SK-N-SH (cell line): ENCODE results near the gene FRK. TPM values are rescaled to one million over a fixed set of nuclear protein-coding genes. Genes with fewer than 3 reads are reported as not detected.

ENCODE experiments used
- CTCF ChIA-PET: fragments of 300-600, 350-600 bp; formaldehyde crosslinking; extraction: SDS; loops from one replicate; lab custom pipeline; 2021; lab: Yijun Ruan, JAX
- POLR2A ChIA-PET: fragments of 350-600 bp; sonication (Branson Sonifier 250); formaldehyde crosslinking; extraction: SDS; loops from one replicate; lab custom pipeline; 2020; ENCODE audit warnings: antibody characterized with exemption, inconsistent platforms; lab: Yijun Ruan, JAX
- DNase-seq: peaks from one replicate; pipeline ENCODE4 v3.0.0; 2012
- H2AFZ ChIP-seq: fragments of 200-600 bp; sonication (generic); 2 replicates; pipeline ENCODE4 v1.8.1; 2016; ENCODE audit warnings: antibody characterized with exemption, mild to moderate bottlenecking, low read depth
- H3F3A ChIP-seq: fragments of 200-600 bp; sonication (generic); replicated peaks from 2 replicates; pipeline ENCODE3; 2016; ENCODE audit warnings: antibody characterized with exemption, mild to moderate bottlenecking; ENCODE audit not compliant: insufficient read depth
- H3K27ac ChIP-seq, 2 experiments: fragments of 200-500 bp in 1 of 2; fragments of 200-600 bp in 1 of 2; sonication (Bioruptor generic) in 1 of 2; sonication (generic), shearing (Covaris generic) in 1 of 2; 2 replicates each; pipeline versions ENCODE4 v1.5.1 to v1.6.1; 2014 to 2016; ENCODE audit warnings: low read depth in 2 of 2, inconsistent platforms in 1 of 2, low read length in 1 of 2, mild to moderate bottlenecking in 1 of 2, mixed read lengths in 1 of 2
- H3K27me3 ChIP-seq: fragments of 200-600 bp; sonication (generic), shearing (Covaris generic); 2 replicates; pipeline ENCODE4 v1.6.1; 2016; ENCODE audit warnings: mixed run types; ENCODE audit not compliant: insufficient read depth
- H3K36me3 ChIP-seq, 2 experiments: fragments of 200-500 bp in 1 of 2; fragments of 200-600 bp in 1 of 2; sonication (Bioruptor generic) in 1 of 2; sonication (generic) in 1 of 2; replicated peaks in 1 of 2; 2 replicates each; pipeline versions ENCODE3 to v1.5.1; 2014 to 2016; ENCODE audit warnings: low read length in 1 of 2, mild to moderate bottlenecking in 1 of 2; ENCODE audit not compliant: insufficient read depth in 2 of 2, control insufficient read depth in 1 of 2
- H3K4me1 ChIP-seq, 2 experiments: fragments of 200-500 bp in 1 of 2; fragments of 200-600 bp in 1 of 2; sonication (Bioruptor generic) in 1 of 2; sonication (generic), shearing (Covaris generic) in 1 of 2; 2 replicates each; pipeline versions ENCODE4 v1.5.1 to v1.6.1; 2014 to 2016; ENCODE audit warnings: low read depth in 1 of 2, low read length in 1 of 2, mixed run types in 1 of 2; ENCODE audit not compliant: insufficient read depth in 2 of 2, control insufficient read depth in 1 of 2
- H3K4me2 ChIP-seq: fragments of 200-600 bp; sonication (generic), shearing (Covaris generic); 2 replicates; pipeline ENCODE4 v1.6.1; 2017; ENCODE audit warnings: mixed run types
- H3K4me3 ChIP-seq, 2 experiments: fragments of 200-500 bp in 1 of 2; fragments of 200-600 bp in 1 of 2; sonication (Bioruptor generic) in 1 of 2; sonication (generic), shearing (Covaris generic) in 1 of 2; 2 replicates each; pipeline versions ENCODE4 v1.5.1 to v1.8.1; 2014 to 2016; ENCODE audit warnings: low read depth in 2 of 2, inconsistent platforms in 1 of 2, low read length in 1 of 2, mild to moderate bottlenecking in 1 of 2, mixed read lengths in 1 of 2, moderate library complexity in 1 of 2
- H3K79me2 ChIP-seq: fragments of 200-600 bp; sonication (generic); 2 replicates; pipeline ENCODE4 v1.8.1; 2017; ENCODE audit warnings: mild to moderate bottlenecking; ENCODE audit not compliant: insufficient read depth
- H3K9ac ChIP-seq: fragments of 200-600 bp; sonication (generic); 2 replicates; pipeline ENCODE4 v1.6.1; 2017; ENCODE audit warnings: mixed run types
- H3K9me2 ChIP-seq: fragments of 200-600 bp; sonication (generic); 2 replicates; pipeline ENCODE4 v1.6.1; 2017; ENCODE audit warnings: mixed run types
- H3K9me3 ChIP-seq: fragments of 200-600 bp; sonication (generic); 2 replicates; pipeline ENCODE4 v1.6.1; 2017; ENCODE audit warnings: mixed run types, mild to moderate bottlenecking, moderate library complexity
- H4K20me1 ChIP-seq: fragments of 200-600 bp; sonication (generic); 2 replicates; pipeline ENCODE4 v1.6.1; 2017; ENCODE audit warnings: mild to moderate bottlenecking, mixed run types; ENCODE audit not compliant: insufficient read depth
- CHD2 ChIP-seq: fragments of 150-350 bp; IDR thresholded peaks from 2 replicates; pipeline ENCODE4 v1.6.1; 2018; ENCODE audit warnings: low read length; ENCODE audit not compliant: partially characterized antibody
- ELF1 ChIP-seq: IDR thresholded peaks from 2 replicates; pipeline ENCODE4 v1.4.0; 2012
- EP300 ChIP-seq, 2 experiments: IDR thresholded peaks; 2 replicates each; pipeline versions ENCODE4 v1.4.0 to v1.6.1; 2012; ENCODE audit warnings: borderline replicate concordance in 1 of 2, low read depth in 1 of 2, low read length in 1 of 2
- FOSL2 ChIP-seq: IDR thresholded peaks from 2 replicates; pipeline ENCODE4 v1.4.0; 2012; ENCODE audit warnings: low read depth, mild to moderate bottlenecking, moderate library complexity, borderline replicate concordance
- FOXJ3 ChIP-seq: sonication (generic); formaldehyde crosslinking; IDR thresholded peaks from 2 replicates; pipeline ENCODE4 v1.5.1; 2020; ENCODE audit warnings: mild to moderate bottlenecking, missing genetic modification reagents
- FOXM1 ChIP-seq: IDR thresholded peaks from 2 replicates; pipeline ENCODE4 v1.4.0; 2012; ENCODE audit warnings: low read depth, mild to moderate bottlenecking
- JUND ChIP-seq: IDR thresholded peaks from 2 replicates; pipeline ENCODE4 v1.4.0; 2012
- NRF1 ChIP-seq: IDR thresholded peaks from 2 replicates; pipeline ENCODE4 v1.6.1; 2012; ENCODE audit warnings: low read depth, mild to moderate bottlenecking, low read length
- POLR2AphosphoS5 ChIP-seq: IDR thresholded peaks from 2 replicates; pipeline ENCODE4 v1.6.1; 2012; ENCODE audit warnings: low read depth, low read length
- TAF1 ChIP-seq: IDR thresholded peaks from 2 replicates; pipeline ENCODE4 v1.6.1; 2012; ENCODE audit warnings: low read depth, mild to moderate bottlenecking, low read length, moderate library complexity, borderline replicate concordance
- TCF12 ChIP-seq: IDR thresholded peaks from 2 replicates; pipeline ENCODE4 v1.4.0; 2012
- TEAD4 ChIP-seq: IDR thresholded peaks from 2 replicates; pipeline ENCODE4 v1.4.0; 2012; ENCODE audit warnings: mild to moderate bottlenecking, borderline replicate concordance; ENCODE audit not compliant: insufficient read depth
- YY1 ChIP-seq: IDR thresholded peaks from 2 replicates; pipeline ENCODE4 v1.4.0; 2012; ENCODE audit warnings: low read depth, mild to moderate bottlenecking
- WGBS: methylation state at CpG from one replicate; pipeline ENCODE4 v1.1.6; 2017; ENCODE audit warnings: low lambda C conversion rate; 5-methylcytosine and 5-hydroxymethylcytosine counted together
- polyA plus RNA-seq, 3 experiments: library from polyadenylated mRNA; depleted of rRNA; stranded (reverse); fragments of >200 nt; gene quantifications; 2 replicates each; pipeline ENCODE4 v1.2.3, GENCODE V29; 2012
- TF ChIP-seq, protein P1 (sequence below): IDR thresholded peaks from 2 replicates; pipeline ENCODE4 v1.4.0; 2012; ENCODE audit warnings: low read depth, borderline replicate concordance
- TF ChIP-seq, protein P2 (sequence below): fragments of 200-600 bp; sonication (generic); IDR thresholded peaks from 2 replicates; pipeline ENCODE4 v1.6.1; 2017; ENCODE audit warnings: antibody characterized with exemption, mild to moderate bottlenecking, moderate library complexity
- TF ChIP-seq, protein P3 (sequence below): IDR thresholded peaks from 2 replicates; pipeline ENCODE4; 2012
- TF ChIP-seq, protein P4 (sequence below): IDR thresholded peaks from 2 replicates; pipeline ENCODE4 v1.4.0; 2012; ENCODE audit warnings: low read depth

Gene FRK
- polyA plus RNA-seq, 1 of the 3 experiments (the other 2 are of a cell fraction) = under 0.01 TPM

DNA sequence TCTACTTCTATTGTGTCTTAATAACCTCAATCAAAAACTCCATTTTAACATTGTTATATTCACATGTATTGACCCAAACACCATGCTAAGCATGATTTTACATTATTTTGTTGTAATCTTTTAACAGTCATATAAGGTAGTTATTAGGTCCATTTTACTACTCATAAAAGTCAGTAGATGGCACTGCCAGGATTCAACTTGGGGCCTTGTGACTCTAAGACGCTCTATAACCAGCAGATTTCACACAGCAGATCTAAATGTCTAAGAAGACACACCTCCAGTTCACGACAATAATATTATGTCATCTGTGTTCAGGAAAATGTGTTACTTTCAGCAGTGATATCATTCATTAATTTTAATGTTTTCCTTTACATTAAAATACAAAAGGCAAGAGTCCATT is 88.0 kb downstream of the FRK start:
- H3K36me3 ChIP-seq = no peaks in the 10 kb centered on the region
- no peaks in the 10 kb centered on the region for H3K9me3 ChIP-seq
- 39% methylated on average over 2 of the region's 2 CpGs for WGBS
- no peak overlapping the region for H3K4me3 ChIP-seq
- no peaks in the 10 kb centered on the region for H3K79me2 ChIP-seq
- POLR2A ChIA-PET = no interaction called here
- H4K20me1 ChIP-seq = no peaks in the 10 kb centered on the region
- H3K9ac ChIP-seq = no peak overlapping the region
- H3K27ac ChIP-seq = no peak overlapping the region
- TF ChIP-seq, protein P1, sequence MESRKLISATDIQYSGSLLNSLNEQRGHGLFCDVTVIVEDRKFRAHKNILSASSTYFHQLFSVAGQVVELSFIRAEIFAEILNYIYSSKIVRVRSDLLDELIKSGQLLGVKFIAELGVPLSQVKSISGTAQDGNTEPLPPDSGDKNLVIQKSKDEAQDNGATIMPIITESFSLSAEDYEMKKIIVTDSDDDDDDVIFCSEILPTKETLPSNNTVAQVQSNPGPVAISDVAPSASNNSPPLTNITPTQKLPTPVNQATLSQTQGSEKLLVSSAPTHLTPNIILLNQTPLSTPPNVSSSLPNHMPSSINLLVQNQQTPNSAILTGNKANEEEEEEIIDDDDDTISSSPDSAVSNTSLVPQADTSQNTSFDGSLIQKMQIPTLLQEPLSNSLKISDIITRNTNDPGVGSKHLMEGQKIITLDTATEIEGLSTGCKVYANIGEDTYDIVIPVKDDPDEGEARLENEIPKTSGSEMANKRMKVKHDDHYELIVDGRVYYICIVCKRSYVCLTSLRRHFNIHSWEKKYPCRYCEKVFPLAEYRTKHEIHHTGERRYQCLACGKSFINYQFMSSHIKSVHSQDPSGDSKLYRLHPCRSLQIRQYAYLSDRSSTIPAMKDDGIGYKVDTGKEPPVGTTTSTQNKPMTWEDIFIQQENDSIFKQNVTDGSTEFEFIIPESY = no peak
- TF ChIP-seq JUND (no peak), EP300 (IDR thresholded peaks at IDR 0.05; ENCODE audit: borderline replicate concordance in 1 of 2, low read depth in 1 of 2, low read length in 1 of 2) (no peak), FOXJ3 (CRISPR knock-in tag) (no peak), POLR2AphosphoS5 (no peak), NRF1 (no peak), CHD2 (no peak), YY1 (no peak), TEAD4 (no peak), ELF1 (no peak), FOXM1 (no peak), TAF1 (no peak), FOSL2 (no peak), TCF12 (no peak)
- TF ChIP-seq, protein P2, sequence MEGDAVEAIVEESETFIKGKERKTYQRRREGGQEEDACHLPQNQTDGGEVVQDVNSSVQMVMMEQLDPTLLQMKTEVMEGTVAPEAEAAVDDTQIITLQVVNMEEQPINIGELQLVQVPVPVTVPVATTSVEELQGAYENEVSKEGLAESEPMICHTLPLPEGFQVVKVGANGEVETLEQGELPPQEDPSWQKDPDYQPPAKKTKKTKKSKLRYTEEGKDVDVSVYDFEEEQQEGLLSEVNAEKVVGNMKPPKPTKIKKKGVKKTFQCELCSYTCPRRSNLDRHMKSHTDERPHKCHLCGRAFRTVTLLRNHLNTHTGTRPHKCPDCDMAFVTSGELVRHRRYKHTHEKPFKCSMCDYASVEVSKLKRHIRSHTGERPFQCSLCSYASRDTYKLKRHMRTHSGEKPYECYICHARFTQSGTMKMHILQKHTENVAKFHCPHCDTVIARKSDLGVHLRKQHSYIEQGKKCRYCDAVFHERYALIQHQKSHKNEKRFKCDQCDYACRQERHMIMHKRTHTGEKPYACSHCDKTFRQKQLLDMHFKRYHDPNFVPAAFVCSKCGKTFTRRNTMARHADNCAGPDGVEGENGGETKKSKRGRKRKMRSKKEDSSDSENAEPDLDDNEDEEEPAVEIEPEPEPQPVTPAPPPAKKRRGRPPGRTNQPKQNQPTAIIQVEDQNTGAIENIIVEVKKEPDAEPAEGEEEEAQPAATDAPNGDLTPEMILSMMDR = no peak
- TF ChIP-seq, protein P3, sequence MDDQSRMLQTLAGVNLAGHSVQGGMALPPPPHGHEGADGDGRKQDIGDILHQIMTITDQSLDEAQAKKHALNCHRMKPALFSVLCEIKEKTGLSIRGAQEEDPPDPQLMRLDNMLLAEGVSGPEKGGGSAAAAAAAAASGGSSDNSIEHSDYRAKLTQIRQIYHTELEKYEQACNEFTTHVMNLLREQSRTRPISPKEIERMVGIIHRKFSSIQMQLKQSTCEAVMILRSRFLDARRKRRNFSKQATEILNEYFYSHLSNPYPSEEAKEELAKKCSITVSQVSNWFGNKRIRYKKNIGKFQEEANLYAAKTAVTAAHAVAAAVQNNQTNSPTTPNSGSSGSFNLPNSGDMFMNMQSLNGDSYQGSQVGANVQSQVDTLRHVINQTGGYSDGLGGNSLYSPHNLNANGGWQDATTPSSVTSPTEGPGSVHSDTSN = no peak
- TF ChIP-seq, protein P4, sequence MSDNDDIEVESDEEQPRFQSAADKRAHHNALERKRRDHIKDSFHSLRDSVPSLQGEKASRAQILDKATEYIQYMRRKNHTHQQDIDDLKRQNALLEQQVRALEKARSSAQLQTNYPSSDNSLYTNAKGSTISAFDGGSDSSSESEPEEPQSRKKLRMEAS = no peak
- no peak overlapping the region for H3K4me2 ChIP-seq
- no peak overlapping the region for H2AFZ ChIP-seq
- DNase-seq = no peak
- CTCF ChIA-PET = no interaction called here
- no peaks in the 10 kb centered on the region for H3K9me2 ChIP-seq
- no peaks in the 10 kb centered on the region; a peak in 1 of 4 replicates for H3K4me1 ChIP-seq
- no peaks in the 10 kb centered on the region for H3F3A ChIP-seq
- no peaks in the 10 kb centered on the region for H3K27me3 ChIP-seq
